Fibroblast of lung (primary cell): Measurements from ENCODE around the gene PLEKHH2.
"Not testable (repeated sequence)": the region's sequence is repeated elsewhere in the genome, so short reads cannot be mapped to it uniquely, and the experiment has no call there.

Experiments used
- EZH2 ChIP-seq: IDR thresholded peaks from 2 replicates; pipeline ENCODE4 v1.5.1; 2012; ENCODE audit warnings: low read length, control low read depth, mild to moderate bottlenecking; ENCODE audit errors: missing control alignments
- TF ChIP-seq, protein P1 (sequence below), 2 donors: IDR thresholded peaks in 1 of 2; conservative IDR thresholded peaks in 1 of 2; 1 replicate in 1 of 2; 2 replicates in 1 of 2; pipeline ENCODE4 v1.5.1; 2011 to 2012; ENCODE audit warnings: low read length in 2 of 2, control low read depth in 1 of 2, inconsistent platforms in 1 of 2, low read depth in 1 of 2, mild to moderate bottlenecking in 1 of 2

DNA sequence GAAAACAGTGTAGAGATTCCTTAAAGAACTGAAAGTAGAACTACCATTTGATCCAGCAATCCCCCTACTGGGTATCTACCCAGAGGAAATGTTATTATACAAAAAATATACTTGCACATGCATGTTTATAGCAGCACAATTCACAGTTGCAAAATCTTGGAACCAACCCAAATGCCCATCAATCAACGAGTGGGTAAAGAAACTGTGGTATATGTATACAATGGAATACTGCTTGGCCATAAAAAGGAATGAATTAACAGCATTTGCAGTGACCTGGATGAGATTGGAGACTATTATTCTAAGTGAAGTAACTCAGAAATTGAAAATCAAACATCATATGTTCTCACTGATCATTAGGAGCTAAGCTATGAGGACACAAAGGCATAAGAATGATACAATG lies 36.5 kb upstream of the PLEKHH2 start:
- TF ChIP-seq, protein P1, sequence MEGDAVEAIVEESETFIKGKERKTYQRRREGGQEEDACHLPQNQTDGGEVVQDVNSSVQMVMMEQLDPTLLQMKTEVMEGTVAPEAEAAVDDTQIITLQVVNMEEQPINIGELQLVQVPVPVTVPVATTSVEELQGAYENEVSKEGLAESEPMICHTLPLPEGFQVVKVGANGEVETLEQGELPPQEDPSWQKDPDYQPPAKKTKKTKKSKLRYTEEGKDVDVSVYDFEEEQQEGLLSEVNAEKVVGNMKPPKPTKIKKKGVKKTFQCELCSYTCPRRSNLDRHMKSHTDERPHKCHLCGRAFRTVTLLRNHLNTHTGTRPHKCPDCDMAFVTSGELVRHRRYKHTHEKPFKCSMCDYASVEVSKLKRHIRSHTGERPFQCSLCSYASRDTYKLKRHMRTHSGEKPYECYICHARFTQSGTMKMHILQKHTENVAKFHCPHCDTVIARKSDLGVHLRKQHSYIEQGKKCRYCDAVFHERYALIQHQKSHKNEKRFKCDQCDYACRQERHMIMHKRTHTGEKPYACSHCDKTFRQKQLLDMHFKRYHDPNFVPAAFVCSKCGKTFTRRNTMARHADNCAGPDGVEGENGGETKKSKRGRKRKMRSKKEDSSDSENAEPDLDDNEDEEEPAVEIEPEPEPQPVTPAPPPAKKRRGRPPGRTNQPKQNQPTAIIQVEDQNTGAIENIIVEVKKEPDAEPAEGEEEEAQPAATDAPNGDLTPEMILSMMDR (conservative IDR thresholded peaks at IDR 0.05 in 1 of 2, IDR thresholded peaks at IDR 0.05 in 1 of 2; ENCODE audit: low read depth in 1 of 2, low read length in 2 of 2): not testable (repeated sequence)
- not testable (repeated sequence) for TF ChIP-seq EZH2
